Neural progenitor cell (in vitro differentiated cells): Measurements from ENCODE around the gene COMMD1.

ENCODE experiments used
- EZH2 ChIP-seq: fragments of 200-600 bp; sonication (generic); IDR thresholded peaks from 2 replicates; pipeline ENCODE4 v1.6.1; 2017; ENCODE audit warnings: antibody characterized with exemption, mild to moderate bottlenecking, moderate library complexity
- EZH2phosphoT487 ChIP-seq: fragments of 200-600 bp; sonication (generic); IDR thresholded peaks from 2 replicates; pipeline ENCODE4 v1.6.1; 2017; ENCODE audit warnings: antibody characterized with exemption
- TF ChIP-seq, protein P1 (sequence below): fragments of 200-600 bp; sonication (generic); IDR thresholded peaks from 2 replicates; pipeline ENCODE4 v1.5.1; 2017; ENCODE audit warnings: antibody characterized with exemption, mild to moderate bottlenecking

DNA sequence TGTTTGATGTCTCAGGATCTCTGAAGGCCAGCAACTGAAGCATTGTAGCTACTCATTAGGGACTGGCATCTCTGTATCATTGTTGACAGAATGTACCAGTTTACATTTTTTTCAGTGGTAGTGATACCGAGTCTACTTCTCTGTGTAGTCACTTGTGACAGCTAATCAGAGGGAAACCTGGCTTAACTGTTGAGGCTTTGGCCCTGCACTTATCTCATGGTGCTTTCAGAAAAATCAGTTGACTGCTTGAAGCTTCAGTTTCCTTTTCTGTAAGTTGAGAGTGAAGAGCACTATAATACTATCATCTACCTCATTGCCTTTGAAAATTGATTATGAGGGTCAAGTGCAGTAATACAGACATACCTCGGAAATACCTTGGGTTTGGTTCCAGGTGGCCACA lies 90.0 kb downstream of the COMMD1 start:
- TF ChIP-seq, protein P1, sequence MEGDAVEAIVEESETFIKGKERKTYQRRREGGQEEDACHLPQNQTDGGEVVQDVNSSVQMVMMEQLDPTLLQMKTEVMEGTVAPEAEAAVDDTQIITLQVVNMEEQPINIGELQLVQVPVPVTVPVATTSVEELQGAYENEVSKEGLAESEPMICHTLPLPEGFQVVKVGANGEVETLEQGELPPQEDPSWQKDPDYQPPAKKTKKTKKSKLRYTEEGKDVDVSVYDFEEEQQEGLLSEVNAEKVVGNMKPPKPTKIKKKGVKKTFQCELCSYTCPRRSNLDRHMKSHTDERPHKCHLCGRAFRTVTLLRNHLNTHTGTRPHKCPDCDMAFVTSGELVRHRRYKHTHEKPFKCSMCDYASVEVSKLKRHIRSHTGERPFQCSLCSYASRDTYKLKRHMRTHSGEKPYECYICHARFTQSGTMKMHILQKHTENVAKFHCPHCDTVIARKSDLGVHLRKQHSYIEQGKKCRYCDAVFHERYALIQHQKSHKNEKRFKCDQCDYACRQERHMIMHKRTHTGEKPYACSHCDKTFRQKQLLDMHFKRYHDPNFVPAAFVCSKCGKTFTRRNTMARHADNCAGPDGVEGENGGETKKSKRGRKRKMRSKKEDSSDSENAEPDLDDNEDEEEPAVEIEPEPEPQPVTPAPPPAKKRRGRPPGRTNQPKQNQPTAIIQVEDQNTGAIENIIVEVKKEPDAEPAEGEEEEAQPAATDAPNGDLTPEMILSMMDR: no peak
- no peak for TF ChIP-seq EZH2phosphoT487
- no peak for TF ChIP-seq EZH2
